Amniotic epithelial cell (primary cell): ENCODE measurements around the gene CBR4.
A peak's percentile ranks its signal among the peaks of the same experiment; 100 is the strongest.
"Not testable (repeated sequence)": the region's sequence is repeated elsewhere in the genome, so short reads cannot be mapped to it uniquely, and the experiment has no call there.

Experiments used
- DNase-seq: peaks from one replicate; pipeline ENCODE4 v3.0.0-alpha.2; 2010; ENCODE audit warnings: low read depth

Gene CBR4

GRCh38 chr4:169010125-169011023, at the start of gene CBR4:
TSS of gene CBR4 (minus strand) at chr4:169010255. CDS start at chr4:169010089, 166 bp downstream.
- peak; percentile 98 for DNase-seq

GRCh38 chr4:169059306-169060211, 49.5 kb upstream of the CBR4 start:
- no peak for DNase-seq

GRCh38 chr4:169058312-169058711, 48.3 kb upstream of the CBR4 start:
- DNase-seq = no peak

- DNase-seq = no peak
Measured at GRCh38 chr4:169054879-169055278, 44.8 kb upstream of the CBR4 start.

GRCh38 chr4:169052594-169052945, 42.5 kb upstream of the CBR4 start:
- DNase-seq = no peak

GRCh38 chr4:169051761-169052593, 41.9 kb upstream of the CBR4 start:
- DNase-seq = no peak

GRCh38 chr4:169050881-169051760, 41.1 kb upstream of the CBR4 start:
- no peak for DNase-seq

GRCh38 chr4:169050284-169050683, 40.2 kb upstream of the CBR4 start:
- DNase-seq = no peak

- no peak for DNase-seq
Measured at GRCh38 chr4:169048868-169049414, 38.9 kb upstream of the CBR4 start.

GRCh38 chr4:169047956-169048355, 37.9 kb upstream of the CBR4 start:
- no peak for DNase-seq

- no peak for DNase-seq
Measured at GRCh38 chr4:169045862-169046584, 36.0 kb upstream of the CBR4 start.

- DNase-seq = no peak
Measured at GRCh38 chr4:169044714-169045447, 34.8 kb upstream of the CBR4 start.

GRCh38 chr4:169042608-169043007, 32.6 kb upstream of the CBR4 start:
- DNase-seq = no peak

GRCh38 chr4:169040559-169041261, 30.7 kb upstream of the CBR4 start:
- no peak for DNase-seq

GRCh38 chr4:169039251-169039954, 29.3 kb upstream of the CBR4 start:
- DNase-seq = no peak

- DNase-seq = no peak
Measured at GRCh38 chr4:169037506-169037905, 27.5 kb upstream of the CBR4 start.

GRCh38 chr4:169035871-169036620, 26.0 kb upstream of the CBR4 start:
- DNase-seq = not testable (repeated sequence)
